DOHH2 (cell line): ENCODE data around the gene SPRR2G.

Source experiments
- CTCF ChIP-seq: fragments of 200-600 bp; sonication (generic); IDR thresholded peaks from one replicate; pipeline ENCODE4 v1.5.1; 2014; ENCODE audit warnings: antibody characterized with exemption, mild to moderate bottlenecking, low read depth, low read length; ENCODE audit not compliant: poor library complexity, severe bottlenecking
- EZH2phosphoT487 ChIP-seq: fragments of 200-600 bp; sonication (generic); IDR thresholded peaks from 2 replicates; pipeline ENCODE4 v1.6.1; 2017; ENCODE audit warnings: borderline replicate concordance, mild to moderate bottlenecking, antibody characterized with exemption, low read length, moderate library complexity, mixed read lengths

GRCh38 chr1:153133267-153133666, 17.4 kb downstream of the SPRR2G start:
- TF ChIP-seq CTCF, result no peak
- TF ChIP-seq EZH2phosphoT487, result no peak
